Measurements from ENCODE around the gene MACROD2.

MACROD2 gene

DNA sequence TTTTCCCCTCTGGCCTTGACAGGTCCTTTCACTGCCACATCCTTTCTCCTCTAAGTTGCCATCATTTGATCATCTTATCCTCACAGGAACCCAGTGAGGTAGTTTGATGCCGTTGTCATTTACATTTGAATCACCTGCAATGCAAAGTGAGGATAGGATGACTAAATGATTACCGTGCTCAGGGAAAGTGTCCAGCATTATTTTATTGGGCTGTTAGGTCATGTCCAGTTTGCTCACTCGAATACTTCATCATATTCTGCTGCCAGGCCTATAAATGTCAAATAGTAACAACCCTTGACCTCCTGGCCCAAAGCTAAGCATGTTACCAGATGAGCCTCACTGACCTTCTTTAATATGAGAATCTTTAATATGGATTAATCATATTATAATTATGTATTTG, 1410.8 kb downstream of the MACROD2 start:
- TF ChIP-seq CTCF (IDR thresholded peaks at IDR 0.05; ENCODE audit: extremely low read depth, missing control alignments), result no peak
- no peak for DNase-seq (ENCODE audit: low spot score)

GRCh38 chr20:15411781-15412180, 1416.5 kb downstream of the MACROD2 start:
- no peak for DNase-seq (ENCODE audit: low spot score)
- TF ChIP-seq CTCF (IDR thresholded peaks at IDR 0.05; ENCODE audit: extremely low read depth, missing control alignments), result no peak

GRCh38 chr20:15415908-15416307, 1420.6 kb downstream of the MACROD2 start:
- no peak for TF ChIP-seq CTCF (IDR thresholded peaks at IDR 0.05; ENCODE audit: extremely low read depth, missing control alignments)
- DNase-seq (ENCODE audit: low spot score), result no peak

GRCh38 chr20:15419856-15420255, 1424.5 kb downstream of the MACROD2 start:
- TF ChIP-seq CTCF (IDR thresholded peaks at IDR 0.05; ENCODE audit: extremely low read depth, missing control alignments), result no peak
- DNase-seq (ENCODE audit: low spot score), result no peak

DNA sequence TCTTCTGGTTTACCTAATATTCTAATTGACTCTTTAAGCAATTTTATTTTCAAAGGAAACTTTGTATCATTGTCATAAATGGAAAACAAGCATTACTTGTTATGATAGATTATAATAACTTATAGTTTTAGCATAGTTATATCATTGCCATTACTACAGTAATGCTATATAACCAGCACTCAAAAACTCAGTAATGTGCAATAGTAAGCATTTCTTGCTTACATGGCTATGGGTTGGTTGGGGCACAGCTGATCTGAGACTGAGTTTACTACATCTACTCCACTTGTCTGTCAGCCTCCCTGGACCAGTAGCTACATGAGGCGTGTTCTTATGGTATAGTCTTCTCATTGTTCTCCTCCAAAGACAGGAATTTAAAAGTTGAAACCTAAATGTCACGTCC, 1427.7 kb downstream of the MACROD2 start:
- no peak for DNase-seq (ENCODE audit: low spot score)
- TF ChIP-seq CTCF (IDR thresholded peaks at IDR 0.05; ENCODE audit: extremely low read depth, missing control alignments), result no peak

DNA sequence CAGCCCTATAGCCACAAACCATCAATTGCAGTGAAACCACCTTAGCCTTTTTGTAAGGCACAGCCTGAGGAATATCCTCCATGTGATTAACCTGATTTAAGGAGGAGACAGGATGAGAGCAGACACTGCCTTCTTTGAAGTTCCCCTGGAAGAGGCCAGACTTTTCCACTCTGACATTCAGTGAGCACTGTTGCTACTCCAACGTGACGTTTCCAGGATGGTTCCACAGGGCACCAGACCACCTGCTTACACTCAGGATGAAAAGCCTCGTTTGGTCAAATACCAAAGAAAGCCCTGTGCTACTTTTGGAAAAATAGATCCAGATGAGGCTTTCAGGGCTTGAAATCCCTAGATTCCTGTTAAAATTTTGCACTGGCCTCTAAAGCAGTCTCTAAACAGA, 1444.2 kb downstream of the MACROD2 start:
- DNase-seq (ENCODE audit: low spot score), result no peak
- no peak for TF ChIP-seq CTCF (IDR thresholded peaks at IDR 0.05; ENCODE audit: extremely low read depth, missing control alignments)

DNA sequence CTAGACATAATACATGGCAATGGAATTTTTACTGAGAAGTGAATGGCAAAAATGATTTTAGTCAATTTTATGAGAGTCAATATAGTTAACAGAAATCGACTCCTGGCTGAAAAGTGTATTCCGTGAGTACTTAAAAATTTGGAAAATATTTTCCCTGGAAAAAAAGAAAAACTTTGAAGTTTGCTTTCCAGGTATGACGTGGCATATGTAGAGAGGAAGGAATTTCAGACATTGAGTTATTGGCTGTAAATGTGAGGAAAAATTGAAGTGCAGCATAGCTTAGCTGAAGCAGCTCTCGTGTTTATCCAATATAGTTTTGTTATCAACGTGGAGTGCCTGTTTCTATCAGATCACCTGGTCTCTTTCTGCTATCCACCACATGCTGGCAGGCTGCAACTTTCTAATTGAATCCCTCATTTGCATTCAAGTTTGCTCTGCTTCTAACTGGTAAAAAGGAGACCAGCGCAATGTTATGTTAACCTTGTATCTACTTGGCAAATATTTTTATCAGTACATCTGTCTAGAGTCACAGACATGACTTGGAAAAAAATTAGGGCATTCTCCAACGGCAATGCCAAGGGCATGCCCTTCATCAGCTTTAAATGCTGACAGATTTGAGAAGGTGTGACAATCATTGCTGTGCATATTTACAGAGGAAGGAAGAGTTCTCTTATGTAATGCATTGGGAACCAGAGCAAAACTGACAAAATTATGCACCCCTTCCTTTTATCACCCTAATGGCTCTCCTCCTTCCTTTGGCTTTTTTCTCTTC, 1444.9 kb downstream of the MACROD2 start:
- TF ChIP-seq CTCF (IDR thresholded peaks at IDR 0.05; ENCODE audit: extremely low read depth, missing control alignments), result no peak
- DNase-seq (ENCODE audit: low spot score), result no peak
